Renal cortical epithelial cell (primary cell): Measurements from ENCODE around the gene SLC37A1. TPM values are rescaled to one million over a fixed set of nuclear protein-coding genes. Genes with fewer than 3 reads are reported as not detected.

Source experiments
- DNase-seq: peaks from one replicate; pipeline ENCODE4 v3.0.0-alpha.2; 2011; ENCODE audit warnings: low read depth
- total RNA-seq: library from RNA; depleted of rRNA; stranded (reverse); fragments of >200 nt; gene quantifications from 2 replicates; pipeline ENCODE4 v1.2.3, GENCODE V29; 2014

The SLC37A1 gene
- total RNA-seq, 1 donor from 2014 or later = 15.0 TPM

- no peak for DNase-seq
These were observed 29.6 kb downstream of the SLC37A1 start for GRCh38 chr21:42543106-42543847.

- DNase-seq = no peak
These were observed 30.9 kb downstream of the SLC37A1 start for GRCh38 chr21:42544544-42544943.

GRCh38 chr21:42545317-42545716 lies 31.7 kb downstream of the SLC37A1 start:
- DNase-seq = no peak

GRCh38 chr21:42545745-42546144 lies 32.1 kb downstream of the SLC37A1 start:
- DNase-seq = no peak

- no peak for DNase-seq
These were observed 32.8 kb downstream of the SLC37A1 start for GRCh38 chr21:42546433-42546832.

- DNase-seq = no peak
These were observed 33.6 kb downstream of the SLC37A1 start for GRCh38 chr21:42547001-42547905.

- no peak for DNase-seq
These were observed 34.3 kb downstream of the SLC37A1 start for GRCh38 chr21:42547906-42548365.

- DNase-seq = no peak
These were observed 35.2 kb downstream of the SLC37A1 start for GRCh38 chr21:42548687-42549406.

- peak; percentile 31 for DNase-seq
These were observed 37.2 kb downstream of the SLC37A1 start for GRCh38 chr21:42550817-42551216.

- DNase-seq = no peak
These were observed 39.0 kb downstream of the SLC37A1 start for GRCh38 chr21:42552407-42553336.

- DNase-seq = no peak
These were observed 39.8 kb downstream of the SLC37A1 start for GRCh38 chr21:42553435-42553834.

- DNase-seq = no peak
These were observed 40.8 kb downstream of the SLC37A1 start for GRCh38 chr21:42554251-42554961.

- no peak for DNase-seq
These were observed 42.2 kb downstream of the SLC37A1 start for GRCh38 chr21:42555756-42556438.

GRCh38 chr21:42556476-42556875 lies 42.8 kb downstream of the SLC37A1 start:
- no peak for DNase-seq

- DNase-seq = peak; percentile 51
These were observed 43.3 kb downstream of the SLC37A1 start for GRCh38 chr21:42556960-42557359.

- DNase-seq = no peak
These were observed 43.8 kb downstream of the SLC37A1 start for GRCh38 chr21:42557420-42557819.

GRCh38 chr21:42558368-42558767 lies 44.7 kb downstream of the SLC37A1 start:
- no peak for DNase-seq

- DNase-seq = peak; percentile 61
These were observed 45.2 kb downstream of the SLC37A1 start for GRCh38 chr21:42558846-42559245.

GRCh38 chr21:42559326-42559725 lies 45.7 kb downstream of the SLC37A1 start:
- no peak for DNase-seq
